Measurements from ENCODE around the gene ITPRIP. TPM values are rescaled to one million over a fixed set of nuclear protein-coding genes. Genes with fewer than 3 reads are reported as not detected.

The ITPRIP gene
- total RNA-seq, 4 donors from 2014 or later: 1.8 to 25.1 (median 6.6) TPM

GRCh38 chr10:104276192-104276591 is 62.1 kb downstream of the ITPRIP start:
- peaks cover 0 to 11% (median 7%) of the 10 kb centered on the region in 4 donors for H3K4me1 ChIP-seq
- H3K9me3 ChIP-seq: no peaks in the 10 kb centered on the region
- H3K36me3 ChIP-seq: no peaks in the 10 kb centered on the region
- in situ Hi-C loops (cut with MboI; ENCODE audit: low pct_ligation_motif_present in 1 of 4, low pct_unique_long_range_greater_than_20kb in 1 of 4, low sequenced_read_pairs in 3 of 4) (no loop called here), intact Hi-C loops (cut with DNase I; ENCODE audit: low total_unique reads) (no loop called here)
- TF ChIP-seq EP300 (IDR thresholded peaks at IDR 0.05; ENCODE audit: low read depth): no peak
- TF ChIP-seq CTCF (IDR thresholded peaks at IDR 0.05): no peak
- no peak for TF ChIP-seq POLR2A (IDR thresholded peaks at IDR 0.05)
- TF ChIP-seq POLR2AphosphoS5 (IDR thresholded peaks at IDR 0.05): no peak
- WGBS, 2 donors (ENCODE audit: low coverage in 1 of 2): 83% methylated on average over 1 of the region's 1 CpG; no CpG with 5 or more reads in 1 of the 2 donors
- no peak overlapping the region for H3K27ac ChIP-seq
- no peak overlapping the region for H3K4me3 ChIP-seq
- H3K27me3 ChIP-seq: peaks cover 8% of the 10 kb centered on the region
- no peak for DNase-seq

- TF ChIP-seq POLR2AphosphoS5 (IDR thresholded peaks at IDR 0.05): no peak
- TF ChIP-seq POLR2A (IDR thresholded peaks at IDR 0.05): no peak
- TF ChIP-seq EP300 (IDR thresholded peaks at IDR 0.05; ENCODE audit: low read depth): no peak
- peak; percentile 80 to 85 (median 84) for TF ChIP-seq CTCF (IDR thresholded peaks at IDR 0.05)
- Histone ChIP-seq H3K4me1 (peaks cover 0 to 11% (median 7%) of the 10 kb centered on the region in 4 donors), H3K27me3 (peaks cover 8% of the 10 kb centered on the region), H3K4me3 (peak overlapping the region in 3 of 4 donors; percentile 34 to 53 (median 40)), H3K27ac (peak overlapping the region in 3 of 4 donors; percentile 12 to 49 (median 40)), H3K9me3 (no peaks in the 10 kb centered on the region), H3K36me3 (no peaks in the 10 kb centered on the region)
- in situ Hi-C loops (cut with MboI; ENCODE audit: low pct_ligation_motif_present in 1 of 4, low pct_unique_long_range_greater_than_20kb in 1 of 4, low sequenced_read_pairs in 3 of 4): no loop called here
- intact Hi-C loops (cut with DNase I; ENCODE audit: low total_unique reads): no loop called here
- peak; percentile 54 for DNase-seq
- 17 to 20% methylated on average over 1 to 42 of the region's 42 CpGs for WGBS, 2 donors (ENCODE audit: low coverage in 1 of 2)
Measured at GRCh38 chr10:104274762-104275721, 63.2 kb downstream of the ITPRIP start.

GRCh38 chr10:104273899-104274575 is 64.2 kb downstream of the ITPRIP start:
- TF ChIP-seq EP300 (IDR thresholded peaks at IDR 0.05; ENCODE audit: low read depth): no peak
- TF ChIP-seq CTCF (IDR thresholded peaks at IDR 0.05): no peak
- no peak for TF ChIP-seq POLR2A (IDR thresholded peaks at IDR 0.05)
- TF ChIP-seq POLR2AphosphoS5 (IDR thresholded peaks at IDR 0.05): no peak
- no peak for DNase-seq
- WGBS, 2 donors (ENCODE audit: low coverage in 1 of 2): 72 to 88% methylated on average over 2 to 4 of the region's 4 CpGs
- H3K4me3 ChIP-seq: no peak overlapping the region
- H3K9me3 ChIP-seq: no peaks in the 10 kb centered on the region
- H3K36me3 ChIP-seq: no peaks in the 10 kb centered on the region
- H3K27me3 ChIP-seq: peaks cover 8% of the 10 kb centered on the region
- intact Hi-C loops (cut with DNase I; ENCODE audit: low total_unique reads): no loop called here
- peaks cover 4 to 16% (median 12%) of the 10 kb centered on the region in 4 donors for H3K4me1 ChIP-seq
- in situ Hi-C loops (cut with MboI; ENCODE audit: low pct_ligation_motif_present in 1 of 4, low pct_unique_long_range_greater_than_20kb in 1 of 4, low sequenced_read_pairs in 3 of 4): no loop called here
- no peak overlapping the region for H3K27ac ChIP-seq

GRCh38 chr10:104273286-104273685 is 65.0 kb downstream of the ITPRIP start:
- Histone ChIP-seq H3K27ac (no peak overlapping the region), H3K36me3 (no peaks in the 10 kb centered on the region), H3K4me3 (no peak overlapping the region), H3K27me3 (peaks cover 8% of the 10 kb centered on the region), H3K9me3 (no peaks in the 10 kb centered on the region), H3K4me1 (peaks cover 4 to 16% (median 15%) of the 10 kb centered on the region in 4 donors)
- TF ChIP-seq EP300 (IDR thresholded peaks at IDR 0.05; ENCODE audit: low read depth) (no peak), CTCF (IDR thresholded peaks at IDR 0.05) (no peak), POLR2AphosphoS5 (IDR thresholded peaks at IDR 0.05) (no peak), POLR2A (IDR thresholded peaks at IDR 0.05) (no peak)
- WGBS, 2 donors (ENCODE audit: low coverage in 1 of 2): 92 to 100% methylated on average over 1 of the region's 1 CpG
- in situ Hi-C loops (cut with MboI; ENCODE audit: low pct_ligation_motif_present in 1 of 4, low pct_unique_long_range_greater_than_20kb in 1 of 4, low sequenced_read_pairs in 3 of 4) (no loop called here), intact Hi-C loops (cut with DNase I; ENCODE audit: low total_unique reads) (no loop called here)
- no peak for DNase-seq
